Stimulated activated naive CD4-positive, alpha-beta T cell (primary cell): ENCODE data around the gene CNIH1.
"Not testable (repeated sequence)": the region's sequence is repeated elsewhere in the genome, so short reads cannot be mapped to it uniquely, and the experiment has no call there.

ENCODE experiments used
- DNase-seq, 6 experiments: peaks; one replicate each; lab custom pipeline; 2025; lab: John Stamatoyannopoulos, UW

Gene CNIH1

DNA sequence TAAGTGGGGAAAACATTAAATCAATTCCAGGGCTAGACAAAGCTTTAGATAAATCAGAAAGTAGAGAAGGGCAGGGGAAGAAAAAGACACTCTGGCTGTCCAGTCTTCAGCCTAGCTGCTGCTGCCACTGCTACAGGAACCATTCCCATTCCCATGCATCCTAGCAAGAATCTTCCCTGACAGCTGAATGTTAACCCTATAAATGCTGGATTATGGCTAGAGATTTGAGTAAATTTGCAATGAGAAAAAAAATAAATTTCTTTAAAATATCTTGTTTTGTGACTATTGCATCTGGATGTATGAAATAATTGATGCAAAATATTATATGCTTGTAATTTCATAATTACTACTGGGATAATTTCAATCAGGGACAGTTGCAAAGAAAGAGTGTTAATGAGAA, 59.4 kb downstream of the CNIH1 start:
- no peak for DNase-seq

DNA sequence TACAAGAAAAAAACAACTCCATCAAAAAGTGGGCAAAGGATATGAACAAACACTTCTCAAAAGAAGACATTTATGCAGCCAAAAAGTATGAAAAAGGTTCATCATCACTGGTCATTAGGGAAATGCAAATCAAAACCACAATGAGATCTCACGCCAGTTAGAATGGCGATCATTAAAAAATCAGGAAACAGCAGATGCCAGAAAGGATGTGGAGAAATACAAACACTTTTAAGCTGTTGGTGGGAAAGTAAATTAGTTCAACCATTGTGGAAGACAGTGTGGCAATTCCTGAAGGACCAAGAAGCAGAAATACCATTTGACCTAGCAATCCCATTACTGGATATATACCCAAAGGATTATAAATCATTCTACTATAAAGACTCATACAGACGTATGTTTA, 60.6 kb downstream of the CNIH1 start:
- DNase-seq: not testable (repeated sequence)

- not testable (repeated sequence) for DNase-seq
These were observed 62.3 kb downstream of the CNIH1 start for GRCh38 chr14:54378893-54379292.

- DNase-seq: no peak
These were observed 63.7 kb downstream of the CNIH1 start for GRCh38 chr14:54377501-54377900.

DNA sequence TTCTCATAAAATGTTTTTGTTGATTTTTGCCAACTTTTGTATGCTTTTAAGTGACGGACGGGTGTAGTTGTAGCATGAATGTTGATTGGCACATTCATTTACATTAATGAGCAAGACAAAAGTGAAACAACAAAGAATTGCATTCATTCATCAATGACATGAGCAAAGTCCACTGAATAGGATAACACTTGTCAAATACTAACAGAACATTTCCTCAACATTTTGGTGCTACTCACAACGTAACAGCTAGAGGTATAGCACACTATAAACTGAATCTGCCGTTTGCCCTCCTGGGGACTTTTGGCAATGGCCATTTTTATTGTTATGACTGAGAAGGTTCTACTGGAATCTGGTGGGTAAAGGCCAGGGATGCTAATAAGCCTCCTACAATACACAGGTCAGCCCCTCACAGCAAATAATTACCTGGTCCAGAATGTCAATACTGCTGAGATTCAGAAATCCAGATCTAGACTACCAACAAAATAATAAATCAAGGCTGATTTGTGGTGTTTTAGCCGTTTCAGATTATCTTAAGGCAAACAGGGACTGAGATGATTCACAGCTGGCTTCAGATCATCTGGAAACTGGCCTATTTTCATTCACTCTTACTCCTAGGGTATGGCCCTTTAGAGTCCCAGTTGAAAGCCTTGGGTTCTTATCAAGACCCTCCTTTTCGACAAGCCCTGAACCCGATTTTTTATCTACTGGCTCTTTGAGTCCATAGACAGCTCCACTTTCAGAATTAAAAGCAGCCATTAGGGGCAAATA, 66.9 kb downstream of the CNIH1 start:
- DNase-seq: no peak
